PFSK-1 (cell line): ENCODE measurements around the gene DDX41.

ENCODE experiments used
- POLR2AphosphoS5 ChIP-seq: IDR thresholded peaks from 2 replicates; pipeline ENCODE4 v1.6.1; 2012; ENCODE audit warnings: low read depth, mild to moderate bottlenecking, control low read depth, low read length, moderate library complexity
- SIN3A ChIP-seq: IDR thresholded peaks from 2 replicates; pipeline ENCODE4 v1.6.1; 2012; ENCODE audit warnings: mild to moderate bottlenecking, low read length, moderate library complexity, borderline replicate concordance; ENCODE audit not compliant: insufficient read depth
- TAF1 ChIP-seq: IDR thresholded peaks from 2 replicates; pipeline ENCODE4 v1.6.1; 2012; ENCODE audit warnings: low read length, control low read depth, borderline replicate concordance; ENCODE audit not compliant: insufficient read depth

GRCh38 chr5:177509991-177510566, 6.7 kb downstream of the DDX41 start:
- TF ChIP-seq POLR2AphosphoS5 (no peak), SIN3A (no peak), TAF1 (no peak)
